A549 treated with AZD9567 at 1 μM for 4 hours (cell line): ENCODE results near the gene PPID. TPM values are rescaled to one million over a fixed set of nuclear protein-coding genes. Genes with fewer than 3 reads are reported as not detected.

Experiments used
- total RNA-seq: library from RNA; stranded (reverse); fragments of 200-300 nt; extraction: Qiagen RNA extraction; gene quantifications from 5 replicates; pipeline ENCODE4 v1.2.3, GENCODE V29; 2022; ENCODE audit not compliant: insufficient read depth

The PPID gene
- 30.7 to 40.3 TPM (median 32.3 TPM) in 5 replicates for total RNA-seq

DNA sequence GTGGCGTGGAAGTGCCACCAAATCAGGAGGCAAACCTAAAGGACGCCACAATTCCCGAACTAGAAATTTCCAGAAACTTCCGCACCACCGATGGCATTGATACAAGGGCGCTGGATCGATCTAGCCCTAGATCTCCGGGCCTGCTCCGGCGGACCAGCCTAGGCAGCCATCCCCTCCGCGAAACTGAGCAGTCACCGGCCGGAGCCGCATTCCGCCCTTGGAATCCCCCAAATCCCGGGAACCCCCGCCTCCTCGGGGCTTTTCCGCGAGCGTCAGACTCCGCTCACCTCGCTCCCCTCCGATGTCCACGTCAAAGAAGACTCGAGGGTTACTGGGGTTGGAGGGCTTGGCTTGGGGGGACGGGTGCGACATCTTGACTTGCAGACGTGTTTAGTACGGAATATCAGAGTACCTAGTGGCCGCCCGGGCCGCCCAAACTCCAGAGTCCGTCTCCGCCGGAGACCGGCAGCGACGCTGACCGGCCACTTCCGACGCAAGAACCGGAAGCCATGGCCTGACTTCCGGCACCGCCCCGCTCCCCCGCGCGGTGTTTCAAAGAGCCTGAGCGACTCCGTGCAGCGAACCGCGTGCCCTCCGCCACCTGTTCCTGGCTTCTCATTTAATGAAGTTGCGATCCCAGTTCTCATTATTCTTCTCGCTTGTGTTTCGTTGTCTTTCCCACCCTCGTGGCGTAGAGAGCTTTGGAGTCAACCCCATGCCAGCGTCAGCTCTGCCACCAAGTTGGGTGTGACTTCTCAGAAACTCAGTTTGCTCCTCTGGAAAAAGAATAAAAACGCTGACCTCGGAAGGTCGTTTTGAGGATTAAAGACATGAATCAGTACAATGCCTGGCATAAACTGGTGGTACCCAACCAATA, at the start of gene PPID:
Gene PPID (minus strand): TSS at position 480 of the 877 bp plus-strand sequence. CDS start 108 bp downstream, at position 372.

DNA sequence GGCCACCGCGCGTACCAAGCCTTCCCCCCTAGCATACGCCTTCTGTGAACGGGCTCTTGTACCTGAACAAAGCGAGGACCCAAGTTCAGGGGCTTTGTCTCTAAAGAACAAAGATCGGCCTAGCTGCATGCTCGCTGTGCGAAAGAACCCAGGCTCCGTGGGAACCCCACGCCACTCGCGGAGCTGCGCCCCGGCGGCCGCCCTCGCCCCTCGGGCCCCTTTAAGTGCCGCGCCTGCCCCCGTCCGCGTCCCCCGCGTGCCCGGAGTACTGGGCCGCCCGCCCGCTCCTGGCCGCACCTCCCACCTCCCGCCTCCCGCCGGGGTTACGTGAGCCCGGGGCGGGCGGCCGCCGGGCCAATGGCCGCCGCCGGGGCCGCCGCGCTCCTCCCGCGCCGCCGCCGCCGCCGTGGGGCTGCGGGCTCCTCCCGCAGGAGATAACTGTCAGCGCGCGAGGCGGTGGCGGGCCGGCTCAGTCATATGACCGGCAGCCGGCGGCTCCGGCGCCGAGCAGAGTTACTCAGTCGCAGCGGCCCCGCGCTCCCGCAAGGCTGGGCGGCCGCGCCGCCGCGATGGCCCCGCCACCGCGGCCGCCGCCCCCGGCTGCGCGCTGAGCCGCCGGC, 45.5 kb upstream of the PPID start, which contains the start of gene FNIP2:
Gene FNIP2 (plus strand): TSS at position 472 of the 620 bp plus-strand sequence. CDS start 187 bp downstream, outside the sequence.

DNA sequence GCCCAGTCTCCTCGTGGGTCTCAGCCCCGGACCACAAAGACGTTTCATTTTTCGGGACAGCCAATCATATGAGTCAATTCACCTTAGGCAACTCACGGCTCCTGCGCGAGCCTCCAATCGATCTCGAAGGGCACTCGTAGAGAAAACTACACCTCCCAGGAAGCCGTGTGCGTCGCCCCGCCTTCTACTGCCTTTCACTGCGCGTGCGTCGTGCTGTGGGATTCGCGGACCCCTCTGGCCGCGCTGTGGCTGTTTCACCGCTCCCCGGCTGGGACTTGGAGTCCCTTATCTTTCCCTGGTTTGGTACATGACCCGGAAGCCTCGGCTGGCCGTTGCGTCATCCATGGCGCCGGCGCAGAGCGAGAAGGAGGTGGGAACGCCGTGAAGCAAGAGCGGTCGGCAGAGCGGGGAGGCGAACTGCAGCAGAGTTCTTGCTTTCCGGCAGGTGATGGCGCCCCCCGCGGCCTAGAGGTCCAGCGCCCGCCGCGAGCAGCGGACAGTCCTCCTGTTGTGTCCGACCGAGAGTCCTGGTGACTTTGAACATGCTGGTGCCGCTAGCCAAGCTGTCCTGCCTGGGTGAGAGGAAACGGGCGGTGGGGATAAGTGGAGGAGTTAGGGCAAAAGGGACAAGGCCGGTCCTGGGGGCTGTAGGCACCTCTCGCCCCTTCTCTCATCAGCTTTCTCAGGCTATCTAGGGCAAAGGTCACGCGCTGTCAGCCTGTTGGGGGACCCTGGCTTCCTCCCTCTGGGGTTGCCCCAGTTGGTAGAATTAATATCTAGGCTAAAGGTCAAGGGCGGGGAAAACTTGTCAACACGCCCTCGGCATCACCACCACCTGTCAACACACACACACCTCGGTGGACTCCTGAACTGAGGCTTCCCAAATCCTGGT, 51.0 kb downstream of the PPID start, which contains the start of gene ETFDH:
Gene ETFDH (plus strand): TSS at position 382 of the 892 bp plus-strand sequence. CDS start 161 bp downstream, at position 543.

DNA sequence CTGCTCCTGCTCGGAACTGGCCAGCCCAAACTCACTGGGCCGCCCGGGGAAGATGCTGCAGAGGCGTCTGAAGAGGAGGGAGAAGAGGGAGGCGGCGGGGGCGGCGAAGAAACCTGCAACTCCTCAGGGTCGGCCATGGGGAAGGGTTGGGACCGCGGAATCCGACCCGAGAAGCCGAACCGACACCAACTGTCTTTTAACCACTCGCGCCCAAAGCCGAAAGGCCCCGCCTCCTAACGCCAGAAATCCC, 51.6 kb downstream of the PPID start, which contains the start of gene C4orf46:
Gene C4orf46 (minus strand): TSS at position 223 of the 250 bp plus-strand sequence. CDS start 86 bp downstream, at position 137.

Other genes with a start within 250 kb of the PPID start
- 0.02 TPM in 1 of 5 replicates, not detected in the others for gene RXFP1, start 201.5 kb downstream of the PPID start, total RNA-seq
- gene C4orf46, start 51.5 kb downstream of the PPID start, total RNA-seq = 7.2 to 10.5 TPM (median 7.8 TPM) in 5 replicates
- 3.3 to 4.8 TPM (median 4.6 TPM) in 5 replicates for gene ETFDH, start 51.1 kb downstream of the PPID start, total RNA-seq
- gene FNIP2, start 45.6 kb upstream of the PPID start, total RNA-seq = 5.0 to 9.1 TPM (median 5.4 TPM) in 5 replicates